Measurements from ENCODE around the gene CHAD.
"Not testable (repeated sequence)": the region's sequence is repeated elsewhere in the genome, so short reads cannot be mapped to it uniquely, and the experiment has no call there.

Gene CHAD

DNA sequence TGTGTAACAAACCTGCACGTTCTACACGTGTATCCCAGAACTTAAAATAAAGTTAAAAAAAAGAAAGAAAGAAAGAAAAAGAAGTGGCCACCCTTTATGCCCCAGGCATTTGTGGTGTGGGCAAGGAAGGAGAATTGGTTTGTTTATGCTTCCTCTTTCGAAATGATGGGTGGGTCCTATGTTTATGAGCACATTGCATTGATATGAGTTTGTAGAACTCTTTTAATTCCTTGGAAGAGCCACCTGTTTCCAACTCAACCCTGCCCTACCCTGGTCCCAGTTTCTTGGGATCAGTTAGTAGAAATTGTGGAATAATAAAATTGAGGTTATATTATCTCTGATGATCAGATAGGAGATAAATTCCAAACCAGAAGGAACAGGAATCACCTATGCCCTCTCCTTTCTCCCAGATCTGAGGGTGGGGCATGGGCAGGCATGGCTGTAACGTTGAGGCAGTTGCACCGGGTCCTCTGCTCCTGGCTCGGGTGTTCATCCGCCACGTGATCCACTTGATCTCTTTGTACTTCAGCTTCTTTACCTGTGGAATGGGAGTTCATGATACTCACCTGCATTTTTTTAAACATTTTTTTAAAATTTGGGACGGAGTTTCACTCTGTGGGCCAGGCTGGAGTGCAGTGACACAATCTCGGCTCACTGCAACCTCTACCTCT is 15.9 kb downstream of the CHAD start:
- no peak for DNase-seq

DNA sequence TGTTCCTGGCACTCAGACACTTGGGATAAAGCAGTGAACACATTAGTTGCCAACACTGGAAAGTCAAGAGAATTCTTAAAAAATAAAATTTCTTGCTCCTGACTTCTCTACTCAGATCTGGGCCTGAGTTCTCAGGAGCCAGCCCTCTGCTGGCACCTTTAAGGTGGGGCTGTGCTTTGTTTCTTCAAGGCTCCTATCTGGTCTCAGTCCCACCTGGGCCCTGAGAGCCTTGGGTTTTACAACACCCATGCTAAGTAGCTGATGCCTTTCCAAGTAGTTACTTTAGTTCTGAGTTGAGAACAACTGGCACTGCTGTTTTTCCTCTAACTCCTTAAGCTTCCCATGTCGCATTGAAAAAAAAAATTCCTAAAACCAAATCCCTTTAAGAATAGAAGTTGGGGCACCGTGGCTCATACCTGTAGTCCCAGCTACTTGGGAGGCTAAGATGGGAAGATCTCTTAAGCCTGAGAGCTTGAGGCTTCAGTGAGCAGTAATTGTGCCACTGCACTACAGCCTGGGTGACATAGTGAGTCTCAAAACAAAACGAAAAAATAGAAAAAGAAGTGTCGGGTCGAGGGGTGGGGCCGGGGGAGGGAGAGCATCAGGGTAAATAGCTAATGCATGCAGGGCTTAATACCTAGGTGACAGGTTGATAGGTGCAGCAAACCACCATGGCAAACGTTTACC is 16.6 kb downstream of the CHAD start:
- DNase-seq, result no peak

DNA sequence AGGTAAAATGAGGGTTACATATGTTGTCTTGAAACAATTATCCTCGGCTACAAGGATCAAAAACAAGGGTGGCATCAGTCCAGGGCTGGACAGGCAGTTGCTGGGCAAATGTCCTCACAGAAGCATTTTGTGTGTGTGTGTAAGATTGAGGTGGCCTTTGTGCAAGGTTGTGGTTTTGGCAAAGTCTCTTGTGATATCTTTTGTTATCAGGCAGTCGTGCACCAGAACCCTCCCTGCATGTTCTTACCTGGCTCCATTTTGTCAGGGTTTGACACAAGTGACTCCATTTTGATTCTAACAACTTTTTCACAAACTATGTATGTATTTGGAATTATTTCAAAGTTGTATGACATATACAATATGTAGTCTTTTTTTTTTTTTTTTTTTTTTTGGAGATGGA is 20.0 kb downstream of the CHAD start:
- DNase-seq, result no peak

DNA sequence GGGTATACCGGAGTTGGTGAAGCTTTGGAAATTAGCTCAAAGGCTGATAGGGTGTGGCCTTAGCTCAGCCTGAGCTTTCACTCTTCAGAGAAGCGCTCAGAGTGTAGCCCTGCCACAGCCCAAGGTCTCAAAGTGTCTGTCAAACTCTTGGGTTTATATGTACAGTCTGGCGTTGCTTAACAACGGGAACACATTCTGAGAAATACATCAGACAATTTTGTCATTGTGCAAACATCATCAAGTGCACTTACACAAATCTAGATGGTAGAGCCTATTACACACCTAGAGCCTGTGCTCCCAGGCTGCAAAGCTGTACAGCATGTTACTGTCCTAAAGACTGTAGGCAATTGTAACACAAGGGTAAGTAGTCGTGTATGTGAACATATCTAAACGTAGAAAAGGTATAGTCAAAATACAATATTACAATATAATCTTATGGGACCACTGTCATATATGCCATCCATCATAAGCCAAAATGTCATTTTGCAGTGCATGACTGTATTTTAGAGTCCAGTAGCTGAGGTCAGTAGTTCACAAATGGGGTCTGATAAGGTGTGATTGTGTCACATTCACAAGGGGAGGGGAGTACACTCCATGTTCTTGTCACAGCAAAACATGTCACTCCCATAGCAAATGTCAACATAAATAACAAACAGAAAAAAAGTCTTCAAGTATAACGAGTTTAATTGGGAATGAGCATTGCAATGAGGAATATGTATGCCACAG is 20.6 kb downstream of the CHAD start:
- no peak for DNase-seq

DNA sequence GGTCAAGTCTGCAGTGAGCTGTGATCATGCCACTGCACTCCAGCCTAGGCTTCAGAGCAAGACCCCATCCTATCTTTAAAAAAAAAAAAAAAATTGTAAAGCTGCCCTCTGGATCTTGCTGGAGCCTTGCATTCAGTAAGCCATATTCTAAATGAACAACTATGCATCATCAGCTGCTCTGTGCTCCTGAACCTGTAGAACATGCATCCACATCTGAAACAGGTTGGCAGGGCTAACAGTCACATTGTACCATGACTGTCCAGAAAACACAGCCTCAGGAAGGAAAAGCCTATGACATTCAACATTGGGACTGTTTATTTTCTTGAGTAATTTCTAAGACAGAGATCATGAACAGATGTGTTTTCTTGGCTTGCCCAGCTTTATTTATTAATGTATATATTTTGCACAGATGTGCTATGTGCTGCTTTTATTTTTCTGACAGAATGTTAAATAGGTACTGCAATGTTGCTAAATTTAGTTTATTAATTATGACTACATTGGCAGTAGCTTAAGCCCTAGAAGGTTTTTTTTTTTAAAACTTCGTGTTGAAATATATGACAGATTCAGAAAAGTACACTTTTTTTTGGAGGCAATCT is 22.9 kb downstream of the CHAD start:
- no peak for DNase-seq

DNA sequence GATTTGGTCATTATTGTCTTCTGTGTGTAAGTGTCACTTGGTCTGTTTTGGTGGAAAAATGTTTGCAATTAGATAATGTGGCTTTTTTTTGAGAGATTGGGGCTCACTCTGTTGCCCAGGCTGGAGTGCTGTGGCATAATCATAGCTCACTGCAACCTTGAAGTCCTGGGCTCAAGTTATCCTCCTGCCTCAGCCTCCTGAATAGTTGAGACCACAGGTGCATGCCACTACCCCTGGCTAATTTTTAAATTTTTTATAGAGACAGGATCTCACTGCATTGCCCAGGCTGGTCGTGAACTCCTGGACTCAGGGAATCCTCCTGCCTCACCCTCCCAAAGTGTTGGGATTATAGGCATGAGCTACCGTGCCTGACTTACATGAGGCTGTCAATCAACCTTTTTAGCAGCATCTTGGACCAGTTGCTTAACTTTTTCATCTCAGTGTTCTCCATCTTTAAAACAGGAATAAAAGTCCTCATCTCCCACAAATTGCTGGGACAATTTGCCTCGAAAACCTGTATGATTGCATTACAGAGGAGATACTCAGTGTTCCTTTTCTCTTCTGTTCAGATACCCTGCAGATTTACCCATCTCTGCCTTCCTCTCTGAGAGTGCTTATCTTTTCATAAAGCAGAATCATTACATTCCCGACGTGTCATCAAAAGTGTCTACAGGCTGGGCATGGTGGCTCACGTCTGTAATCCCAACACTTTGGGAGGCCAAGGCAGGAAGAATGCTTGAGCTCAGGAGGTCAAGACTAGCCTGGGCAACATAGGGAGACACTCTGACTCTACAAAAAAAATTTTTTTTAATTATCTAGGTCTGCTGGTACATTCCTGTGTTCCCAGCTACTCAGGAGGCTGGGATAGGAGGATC is 23.6 kb downstream of the CHAD start:
- no peak for DNase-seq

DNA sequence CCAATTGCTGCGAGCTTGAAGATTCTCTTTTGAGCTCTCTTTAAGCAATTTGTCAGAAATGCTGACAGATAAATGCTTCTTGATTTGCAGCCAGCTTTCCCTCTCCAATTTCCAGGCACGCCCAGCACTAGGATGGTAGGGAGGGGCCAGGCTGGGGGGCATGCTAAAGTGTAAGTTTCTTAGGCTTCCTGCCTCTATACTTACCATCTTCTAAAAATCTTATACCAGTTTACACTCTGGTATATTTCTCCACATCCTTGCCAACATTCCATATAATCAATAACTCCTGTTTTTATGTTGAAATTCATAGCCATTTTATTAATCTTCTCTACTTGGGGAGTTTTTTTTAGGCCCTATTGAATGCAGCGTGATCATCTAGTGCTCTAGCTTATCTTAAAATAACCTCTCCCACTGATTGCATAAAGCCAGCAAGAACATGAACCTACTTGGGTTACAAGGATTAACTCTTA is 25.1 kb downstream of the CHAD start:
- no peak for DNase-seq

DNA sequence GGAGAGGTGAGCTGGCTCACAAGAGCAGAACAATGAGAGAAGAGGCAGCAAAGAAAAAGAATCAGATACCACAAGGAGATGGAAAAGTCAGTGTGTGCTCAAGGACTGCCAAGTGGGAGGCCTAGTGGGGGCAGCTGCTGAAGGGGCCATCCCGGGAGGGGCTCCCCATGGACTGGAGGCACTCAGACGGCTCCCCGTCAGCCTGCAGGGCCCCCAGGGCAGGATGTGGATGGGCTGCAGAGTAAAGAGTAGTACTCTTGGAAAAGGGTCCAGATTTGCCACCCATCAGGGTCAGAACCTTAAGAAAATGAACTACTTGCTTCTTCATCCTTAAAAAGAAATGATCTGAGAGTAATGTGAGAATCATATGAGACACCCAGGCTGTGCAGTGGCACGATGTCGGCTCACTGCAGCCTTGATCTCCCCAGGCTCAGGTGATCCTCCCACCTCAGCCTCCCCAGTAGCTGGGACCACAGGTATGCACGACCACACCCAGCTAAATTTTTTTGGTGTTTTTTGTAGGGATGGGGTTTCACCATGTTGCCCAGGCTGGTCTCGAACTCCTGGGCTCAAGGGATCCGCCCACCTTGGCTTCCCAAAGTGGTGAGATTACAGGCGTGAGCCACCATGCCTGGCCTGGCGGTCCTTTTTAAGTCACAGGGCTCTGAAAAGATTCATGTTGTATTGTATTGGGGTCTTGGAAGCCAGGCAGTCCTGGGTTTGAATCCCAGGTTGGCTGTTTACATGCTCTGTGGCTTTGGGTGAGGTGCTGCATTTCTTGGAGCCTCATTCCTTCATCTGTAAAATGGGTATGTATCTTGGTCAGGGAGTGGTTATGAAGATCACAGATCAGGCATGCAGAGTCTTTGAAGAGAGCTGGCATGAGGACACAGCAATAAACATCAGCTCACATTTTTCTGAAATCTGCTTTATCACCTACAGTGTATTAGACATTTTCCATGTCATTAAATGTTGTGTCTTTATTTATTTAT is 27.5 kb downstream of the CHAD start:
- no peak for DNase-seq

DNA sequence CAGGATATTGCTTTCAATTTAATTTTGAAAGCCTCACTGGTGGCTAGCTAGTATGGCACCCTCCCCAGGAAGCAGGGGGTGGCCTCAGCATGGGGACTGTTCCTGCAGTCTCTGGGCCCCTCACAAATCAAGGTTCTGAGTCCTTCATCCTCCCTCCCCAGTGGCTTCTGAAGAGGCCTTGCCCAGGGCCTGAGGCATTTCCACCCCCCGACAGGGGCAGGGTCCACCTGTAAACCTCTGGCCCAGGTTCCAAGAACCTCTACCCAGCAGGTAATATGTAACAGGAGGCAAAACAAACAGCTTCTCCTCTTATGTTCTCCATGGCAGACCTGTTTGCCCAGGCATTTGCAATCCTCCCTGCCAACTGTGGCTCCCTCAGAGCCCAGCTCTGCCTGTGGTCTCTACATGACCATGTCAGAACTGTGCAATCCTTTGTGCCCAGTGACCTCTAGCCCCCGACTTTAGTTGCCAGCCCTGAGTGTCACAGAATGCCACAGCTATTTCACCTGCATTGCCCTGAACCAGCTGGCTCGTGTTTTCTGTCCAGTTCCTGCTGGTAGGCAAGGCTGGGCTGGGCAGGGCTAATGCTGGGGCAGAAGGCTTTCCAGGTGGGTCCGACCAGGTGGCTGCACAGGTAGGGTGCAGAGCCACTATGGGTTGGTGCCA is 28.4 kb downstream of the CHAD start:
- no peak for DNase-seq

DNA sequence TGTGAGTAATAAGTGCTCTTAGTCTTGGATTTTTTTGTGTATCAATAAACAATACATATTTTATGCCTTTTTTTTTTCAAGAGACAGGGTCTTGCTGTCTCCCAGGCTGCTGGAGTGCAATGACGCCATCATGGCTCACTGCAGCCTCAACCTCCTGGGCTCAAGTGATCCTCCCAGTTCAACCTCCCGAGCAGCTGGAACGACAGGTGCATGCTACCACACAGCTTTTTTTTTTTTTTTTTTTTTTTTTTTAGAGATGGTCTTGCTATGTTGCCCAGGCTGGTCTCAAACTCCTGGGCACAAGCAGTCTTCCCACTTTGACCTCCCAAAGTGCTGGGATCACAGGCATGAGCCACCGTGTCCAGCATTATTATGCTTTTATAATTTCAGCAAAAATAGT is 29.7 kb downstream of the CHAD start:
- no peak for DNase-seq

DNA sequence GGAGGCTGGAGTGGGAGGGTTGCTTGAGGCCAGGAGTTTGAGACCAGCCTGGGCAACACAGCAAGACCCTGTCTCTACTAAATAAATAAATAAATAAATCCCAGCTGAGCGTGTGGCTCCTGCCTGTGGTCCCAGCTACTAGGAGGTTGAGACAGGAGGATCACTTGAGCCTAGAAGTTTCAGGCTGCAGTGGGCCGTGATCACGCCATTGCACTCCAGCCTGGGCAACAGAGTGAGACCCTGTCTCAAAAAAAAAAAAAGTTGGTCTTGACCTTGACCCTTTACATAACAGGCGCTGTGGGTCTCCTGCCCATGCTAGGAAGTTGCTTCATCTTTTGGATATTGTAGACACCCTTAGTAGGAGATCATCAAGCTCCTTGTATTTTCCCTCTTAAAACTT is 31.3 kb downstream of the CHAD start:
- DNase-seq, result no peak

DNA sequence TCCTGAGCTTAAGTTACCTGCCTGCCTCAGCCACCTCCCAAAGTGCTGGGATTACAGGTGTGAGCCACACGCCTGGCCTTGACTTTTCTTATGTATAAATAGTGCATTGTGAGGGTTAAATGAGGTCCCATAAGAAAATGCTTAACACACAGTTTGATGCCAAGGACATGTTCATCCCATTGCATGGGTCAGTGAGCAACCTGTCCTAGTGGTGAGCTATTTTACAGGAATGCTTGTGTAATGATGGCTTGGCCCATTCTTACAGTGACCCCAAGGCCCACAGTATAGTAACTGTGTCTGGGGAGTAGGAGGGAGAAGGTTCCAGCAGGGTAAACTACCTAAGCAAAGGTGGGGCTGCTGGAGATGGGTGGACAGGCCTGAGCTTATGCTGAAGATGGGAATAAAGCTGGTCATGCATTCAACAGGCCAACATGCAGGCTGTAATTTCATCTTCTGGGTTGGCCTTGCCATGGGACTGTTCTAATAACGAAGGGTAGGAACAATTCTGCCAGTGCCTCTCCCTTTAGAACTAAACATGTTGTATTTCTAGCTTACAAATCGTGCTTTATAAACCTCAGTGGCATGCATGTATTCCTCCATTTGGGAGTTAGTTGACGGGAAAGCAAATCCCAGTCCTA is 36.4 kb downstream of the CHAD start:
- no peak for DNase-seq

DNA sequence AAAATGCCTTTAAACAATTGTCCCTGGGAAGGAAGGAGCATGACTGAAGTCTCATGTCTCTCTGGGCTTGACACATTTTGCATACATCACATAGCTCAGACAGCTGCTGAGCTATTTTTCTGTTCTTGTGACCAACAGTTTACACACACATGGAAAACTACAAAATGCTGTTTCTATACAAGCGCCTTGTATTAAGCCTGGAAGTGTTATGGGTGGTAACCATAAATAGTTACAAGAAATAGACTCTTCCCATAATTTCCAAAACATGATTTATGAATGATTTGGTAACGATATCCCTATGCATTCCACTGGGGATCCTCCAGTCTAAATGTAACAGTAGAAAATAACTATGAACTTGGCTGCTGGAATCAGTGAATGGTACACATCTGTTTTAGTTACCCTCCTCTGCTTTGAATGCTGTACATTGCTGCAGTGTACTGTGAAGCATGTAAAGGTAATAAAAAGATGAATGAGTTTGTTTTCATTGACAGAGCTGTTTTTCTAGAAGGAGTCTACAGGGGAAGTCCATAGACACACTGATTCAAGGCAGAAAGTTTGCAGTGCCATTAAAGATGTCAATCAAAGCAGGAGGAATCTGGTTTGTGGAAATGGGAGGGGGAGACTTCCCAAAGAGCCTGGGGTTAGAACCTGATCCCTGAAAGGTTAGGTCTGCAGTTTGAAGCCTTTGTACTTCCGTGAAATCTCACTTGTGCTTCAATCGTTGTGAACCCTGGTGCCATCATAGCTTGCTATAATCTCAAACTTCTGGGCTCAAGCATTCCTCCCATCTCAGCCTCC is 37.7 kb downstream of the CHAD start:
- no peak for DNase-seq

DNA sequence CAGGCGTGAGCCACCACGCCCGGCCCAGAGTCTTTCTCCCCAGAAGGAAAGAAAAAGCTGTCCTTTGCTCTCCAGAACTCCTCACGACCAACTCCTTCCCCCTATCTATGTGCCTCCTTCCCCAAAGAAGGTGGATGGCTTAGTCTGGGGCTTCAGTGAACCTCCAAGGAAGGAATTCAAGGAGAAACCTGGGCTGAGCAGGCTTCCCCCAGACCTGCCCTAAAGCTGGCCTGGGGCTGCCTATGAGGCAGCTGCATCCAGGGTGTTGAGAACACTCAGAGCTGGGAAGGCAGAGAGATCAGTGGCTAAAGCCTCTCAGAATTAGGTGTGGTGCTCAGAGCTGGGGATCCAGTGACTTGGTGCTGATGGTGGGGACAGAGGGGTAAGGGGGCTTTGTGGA is 38.9 kb downstream of the CHAD start:
- no peak for DNase-seq

DNA sequence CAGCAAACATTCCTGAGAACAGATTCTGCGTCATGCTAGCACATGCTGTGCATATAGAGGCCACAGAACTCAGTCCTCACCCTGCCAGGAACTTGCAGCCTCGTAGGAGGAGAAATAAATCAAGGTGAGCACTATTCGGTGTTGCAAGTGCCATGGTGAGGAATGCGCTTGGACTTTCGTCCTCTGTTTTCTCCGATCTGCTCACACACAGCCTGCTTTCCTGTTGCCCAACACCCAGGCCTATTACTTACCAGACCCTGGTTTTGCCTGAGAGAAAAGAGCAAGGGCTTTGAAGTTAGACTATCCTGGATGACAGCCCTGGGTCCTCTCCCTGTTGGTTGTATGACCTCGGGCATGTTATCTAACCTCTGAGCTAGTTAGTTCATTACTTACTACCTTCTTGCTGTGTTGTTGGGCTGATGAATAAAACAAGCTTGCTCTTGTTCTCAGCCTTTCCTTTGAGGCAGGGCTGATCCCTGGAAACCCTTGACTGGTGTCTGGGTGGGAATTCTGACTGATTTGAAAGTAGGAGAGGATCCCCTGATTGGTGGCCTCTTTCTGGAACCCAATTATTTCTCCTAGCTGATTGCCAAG is 39.8 kb downstream of the CHAD start:
- DNase-seq, result no peak

DNA sequence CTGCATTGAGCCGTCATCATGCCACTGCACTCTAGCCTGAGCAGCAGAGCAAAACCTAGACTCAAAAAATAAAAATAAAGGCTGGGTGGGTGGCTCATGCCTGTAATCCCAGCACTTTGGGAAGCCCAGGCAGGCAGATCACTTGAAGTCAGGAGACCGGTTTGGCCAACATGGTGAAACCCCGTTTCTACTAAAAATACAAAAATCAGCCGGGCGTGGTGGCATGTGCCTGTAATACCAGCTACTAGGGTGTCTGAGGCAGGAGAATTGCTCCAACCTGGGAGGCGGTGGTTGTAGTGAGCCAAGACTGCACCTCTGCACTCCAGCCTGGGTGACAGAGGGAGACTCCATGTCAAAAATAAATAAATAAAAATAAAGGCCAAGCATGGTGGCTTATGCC is 40.6 kb downstream of the CHAD start:
- DNase-seq, result not testable (repeated sequence)

DNA sequence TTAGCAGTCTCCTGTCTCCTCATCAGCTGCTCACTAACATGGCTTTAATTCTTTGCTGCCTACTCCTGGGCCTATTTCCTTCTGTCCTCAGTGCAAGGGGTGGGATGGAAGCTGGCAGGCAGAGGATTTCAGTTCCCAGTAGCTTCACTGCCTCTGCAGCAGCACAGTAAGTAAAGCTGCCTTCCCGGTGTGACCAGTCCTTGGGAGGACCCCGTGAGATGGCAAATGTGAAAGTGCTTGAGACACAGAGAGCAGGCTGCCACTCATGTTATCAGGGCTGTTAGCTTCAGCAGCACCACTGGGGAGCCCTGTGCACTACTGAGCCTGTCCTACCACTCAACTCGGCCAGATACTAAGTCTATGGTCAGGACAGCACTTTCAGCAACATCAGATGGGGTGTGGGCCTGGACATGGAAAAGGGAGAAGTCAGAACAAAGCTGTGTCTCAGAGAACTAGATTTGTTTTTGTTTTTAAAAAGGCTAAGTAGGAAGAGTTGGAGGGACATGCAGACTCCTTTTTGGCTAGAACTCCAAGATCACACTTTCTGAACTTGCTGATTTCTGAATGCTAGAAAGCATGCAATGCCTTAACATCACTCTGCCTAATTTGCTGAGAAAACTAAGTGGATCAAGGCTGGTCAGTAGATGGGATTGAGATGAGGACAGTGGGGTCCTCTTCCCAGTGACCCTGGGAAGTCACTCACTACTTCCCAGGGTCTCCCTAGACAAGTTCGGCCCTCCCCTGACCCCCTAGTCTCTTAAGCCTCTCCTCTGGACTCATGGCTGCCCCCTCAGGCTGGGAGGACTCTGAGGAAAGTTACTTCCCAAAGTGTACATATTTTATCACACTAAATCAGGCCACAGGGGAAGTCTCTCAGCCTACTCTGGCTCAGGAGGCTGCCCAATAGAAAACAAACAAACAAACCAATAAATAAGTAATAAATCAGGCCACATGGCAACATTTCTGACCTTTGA is 41.6 kb downstream of the CHAD start:
- peak; percentile 25 to 36 for DNase-seq

DNA sequence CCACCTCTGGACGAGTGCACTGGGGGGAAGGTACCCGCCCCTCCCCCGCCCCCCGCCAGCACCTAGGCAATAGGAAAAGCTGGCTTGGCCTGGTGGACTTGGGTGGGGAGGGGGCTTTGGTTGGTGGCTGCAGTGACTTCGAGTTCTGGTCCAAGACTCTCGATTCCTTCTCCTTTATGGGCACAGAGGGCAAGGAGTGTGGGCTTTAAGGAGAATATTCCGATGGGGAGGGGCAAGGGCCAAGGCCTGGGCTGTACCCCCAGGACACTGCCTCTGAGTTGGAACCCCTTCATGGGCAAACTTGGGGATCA is 42.3 kb downstream of the CHAD start:
- no peak for DNase-seq

All from activated CD4-positive, alpha-beta T cell treated with anti-CD3 and anti-CD28 coated beads, Interleukin-2, amount 50 U/mL, for 48 hours (primary cell).